Activated naive CD8-positive, alpha-beta T cell treated with anti-CD3 and anti-CD28 coated beads, Interleukin-2, amount 50 U/mL, for 24 hours (primary cell): Measurements from ENCODE around the gene CLDN24.
A peak's percentile ranks its signal among the peaks of the same experiment; 100 is the strongest.
"Not testable (repeated sequence)": the region's sequence is repeated elsewhere in the genome, so short reads cannot be mapped to it uniquely, and the experiment has no call there.

Source experiments
- ATAC-seq: fragments of 150-1000 bp; cut with Tn5 transposase; one replicate; pipeline ENCODE4 v1.10.0; 2021
- DNase-seq: peaks from one replicate; pipeline ENCODE4 v3.0.0; 2021
- H3K27ac Mint-ChIP-seq: one replicate; pipeline ENCODE4 v1.8.0; 2021; ENCODE audit warnings: mild to moderate bottlenecking, mixed read lengths
- H3K27me3 Mint-ChIP-seq: one replicate; pipeline ENCODE4 v1.8.0; 2021; ENCODE audit warnings: mixed read lengths
- H3K36me3 Mint-ChIP-seq: one replicate; pipeline ENCODE4 v1.8.0; 2021; ENCODE audit warnings: low read depth, mixed read lengths
- H3K4me1 Mint-ChIP-seq: one replicate; pipeline ENCODE4 v1.8.0; 2021; ENCODE audit warnings: mixed read lengths
- H3K4me3 Mint-ChIP-seq: one replicate; pipeline ENCODE4 v1.8.0; 2021; ENCODE audit warnings: mild to moderate bottlenecking, moderate library complexity, mixed read lengths
- H3K9me3 Mint-ChIP-seq: one replicate; pipeline ENCODE4 v1.8.0; 2021; ENCODE audit warnings: mixed read lengths

Gene CLDN24

GRCh38 chr4:183335369-183335940 lies 13.2 kb upstream of the CLDN24 start:
- H3K27ac Mint-ChIP-seq, result no peak overlapping the region
- DNase-seq, result no peak
- peak; percentile 73 for ATAC-seq

GRCh38 chr4:183333983-183334382 lies 11.8 kb upstream of the CLDN24 start:
- Mint-ChIP-seq H3K27me3 (peaks cover 15% of the 10 kb centered on the region), H3K4me1 (peaks cover 8% of the 10 kb centered on the region), H3K27ac (no peak overlapping the region), H3K4me3 (no peak overlapping the region), H3K9me3 (no peaks in the 10 kb centered on the region), H3K36me3 (no peaks in the 10 kb centered on the region)
- ATAC-seq (no peak), DNase-seq (no peak)

More at GRCh38 chr4:183335369-183335940, 13.2 kb upstream of the CLDN24 start:
- Mint-ChIP-seq H3K27me3 (peaks cover 15% of the 10 kb centered on the region), H3K9me3 (no peaks in the 10 kb centered on the region), H3K4me1 (peaks cover 8% of the 10 kb centered on the region), H3K4me3 (no peak overlapping the region), H3K36me3 (no peaks in the 10 kb centered on the region)

GRCh38 chr4:183333202-183333601 lies 11.0 kb upstream of the CLDN24 start:
- ATAC-seq (no peak), DNase-seq (no peak)
- Mint-ChIP-seq H3K9me3 (no peaks in the 10 kb centered on the region), H3K4me1 (peaks cover 8% of the 10 kb centered on the region), H3K27ac (no peak overlapping the region), H3K4me3 (no peak overlapping the region), H3K27me3 (peaks cover 15% of the 10 kb centered on the region), H3K36me3 (no peaks in the 10 kb centered on the region)

DNA sequence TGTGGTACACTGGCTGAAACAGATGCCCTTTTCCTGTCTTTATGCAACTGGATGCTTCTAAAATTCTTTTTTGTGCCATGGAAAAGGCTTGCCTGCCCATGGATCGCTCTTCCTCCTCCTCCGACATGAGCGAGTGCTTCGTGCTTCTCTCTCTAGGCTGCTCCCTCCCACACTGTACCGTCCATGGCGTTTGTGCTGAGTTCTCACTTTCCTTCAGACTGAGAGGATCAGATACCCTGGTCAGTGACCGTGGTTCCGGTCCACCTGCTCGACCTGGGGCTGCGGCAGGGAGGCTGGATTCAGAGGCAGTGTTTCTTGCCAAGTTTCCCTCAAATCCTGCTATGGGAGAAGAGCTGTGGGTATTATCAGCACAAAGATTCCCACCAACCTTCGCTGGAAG lies 10.2 kb upstream of the CLDN24 start:
- ATAC-seq (no peak), DNase-seq (no peak)

GRCh38 chr4:183330841-183331240 lies 8.6 kb upstream of the CLDN24 start:
- Mint-ChIP-seq H3K4me1 (peaks cover 8% of the 10 kb centered on the region), H3K27ac (no peak overlapping the region), H3K27me3 (peaks cover 15% of the 10 kb centered on the region), H3K4me3 (no peak overlapping the region), H3K36me3 (no peaks in the 10 kb centered on the region), H3K9me3 (no peaks in the 10 kb centered on the region)
- DNase-seq (no peak), ATAC-seq (no peak)

More for the DNA sequence above, 10.2 kb upstream of the CLDN24 start:
- H3K4me3 Mint-ChIP-seq, result no peak overlapping the region
- H3K4me1 Mint-ChIP-seq, result peaks cover 8% of the 10 kb centered on the region
- H3K36me3 Mint-ChIP-seq, result no peaks in the 10 kb centered on the region
- H3K27ac Mint-ChIP-seq, result no peak overlapping the region
- H3K27me3 Mint-ChIP-seq, result peaks cover 15% of the 10 kb centered on the region
- no peaks in the 10 kb centered on the region for H3K9me3 Mint-ChIP-seq

DNA sequence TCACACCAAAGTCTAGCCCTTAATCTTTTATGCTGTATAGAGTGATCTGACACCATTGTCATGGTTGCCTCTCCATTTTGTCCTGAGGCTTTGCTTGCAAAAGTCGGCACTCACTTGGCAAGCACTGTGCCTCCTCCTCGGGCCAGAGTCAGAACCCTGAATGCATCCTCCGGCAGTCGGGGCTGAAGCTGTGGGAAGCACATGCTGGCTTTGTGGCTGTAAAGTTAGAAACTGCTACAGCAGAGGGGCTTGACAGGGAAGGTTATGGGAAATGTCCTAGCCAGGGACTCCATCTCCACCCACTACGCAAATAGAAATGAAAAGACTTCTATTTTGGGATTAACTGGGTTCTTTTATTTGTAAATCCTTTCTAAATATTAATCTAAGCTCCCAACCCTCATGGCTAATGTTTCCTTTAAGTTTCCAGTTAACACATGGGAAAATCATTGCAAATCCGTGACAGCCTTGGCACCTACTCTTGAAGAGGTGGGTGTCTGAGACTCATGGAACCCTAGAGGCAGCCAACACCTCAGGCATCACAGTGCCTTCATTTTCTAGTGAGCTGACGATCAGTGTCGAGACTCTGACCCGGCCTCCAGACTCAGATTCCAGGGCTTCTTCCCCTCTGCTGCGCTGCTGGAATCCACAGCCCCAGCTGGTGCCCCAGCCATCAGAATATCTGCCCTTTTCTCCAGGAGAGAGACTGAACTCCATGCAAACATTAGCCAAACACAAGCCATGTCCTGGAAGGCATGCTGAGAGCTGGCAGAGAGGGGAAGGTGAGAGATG lies 7.9 kb upstream of the CLDN24 start:
- no peak overlapping the region for H3K4me3 Mint-ChIP-seq
- ATAC-seq (no peak), DNase-seq (no peak)
- peaks cover 15% of the 10 kb centered on the region for H3K27me3 Mint-ChIP-seq
- no peaks in the 10 kb centered on the region for H3K36me3 Mint-ChIP-seq
- H3K27ac Mint-ChIP-seq, result no peak overlapping the region
- H3K9me3 Mint-ChIP-seq, result no peaks in the 10 kb centered on the region
- H3K4me1 Mint-ChIP-seq, result peaks cover 2% of the 10 kb centered on the region

DNA sequence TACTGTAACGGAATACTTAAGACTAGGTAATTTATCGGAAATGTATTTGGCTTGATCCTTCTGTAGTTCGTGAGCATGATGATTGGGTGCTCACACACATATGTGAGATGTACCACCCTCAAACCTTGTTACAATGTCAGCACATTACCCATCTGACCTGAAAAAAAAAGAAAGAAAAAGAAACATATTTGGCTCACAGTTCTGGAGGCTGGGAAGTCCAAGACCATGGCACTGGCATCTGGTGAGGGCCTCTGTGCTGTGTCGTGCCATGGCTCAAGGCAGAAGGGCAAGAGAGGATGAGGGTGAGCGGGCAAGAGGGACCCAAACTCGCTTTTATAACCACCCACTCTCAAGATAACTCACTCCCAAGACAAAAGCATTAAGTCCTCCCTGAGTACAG lies 7.0 kb upstream of the CLDN24 start:
- Mint-ChIP-seq H3K27me3 (peaks cover 15% of the 10 kb centered on the region), H3K9me3 (no peaks in the 10 kb centered on the region), H3K4me3 (no peak overlapping the region), H3K4me1 (no peaks in the 10 kb centered on the region), H3K27ac (no peak overlapping the region), H3K36me3 (no peaks in the 10 kb centered on the region)
- DNase-seq (no peak), ATAC-seq (no peak)

- ATAC-seq (no peak), DNase-seq (no peak)
- Mint-ChIP-seq H3K36me3 (no peaks in the 10 kb centered on the region), H3K27me3 (peaks cover 12% of the 10 kb centered on the region), H3K9me3 (no peaks in the 10 kb centered on the region), H3K4me3 (no peak overlapping the region), H3K4me1 (no peaks in the 10 kb centered on the region), H3K27ac (no peak overlapping the region)
Measured at GRCh38 chr4:183328832-183329231, 6.6 kb upstream of the CLDN24 start.

DNA sequence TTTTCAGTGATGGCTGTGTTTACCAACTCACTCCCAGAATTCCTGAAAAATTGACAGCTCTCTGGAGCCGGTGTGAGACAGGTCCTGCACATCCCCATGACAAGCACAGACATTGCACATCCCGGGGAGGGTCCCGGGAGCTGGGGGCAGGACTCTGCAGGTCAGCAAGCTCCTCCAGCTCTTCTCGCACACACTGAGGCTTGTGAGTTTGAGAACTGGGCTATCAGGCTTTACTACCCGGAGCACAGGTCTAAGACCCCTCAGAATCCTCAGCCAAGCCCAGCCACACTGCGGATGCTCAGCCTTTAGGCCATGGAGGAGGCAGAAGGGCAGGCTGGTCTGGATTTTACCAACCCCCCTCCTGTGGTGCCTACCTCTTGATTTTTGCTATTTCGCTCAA lies 5.6 kb upstream of the CLDN24 start:
- H3K4me1 Mint-ChIP-seq, result no peaks in the 10 kb centered on the region
- H3K27ac Mint-ChIP-seq, result no peak overlapping the region
- DNase-seq (no peak), ATAC-seq (no peak)
- no peaks in the 10 kb centered on the region for H3K9me3 Mint-ChIP-seq
- H3K4me3 Mint-ChIP-seq, result no peak overlapping the region
- peaks cover 6% of the 10 kb centered on the region for H3K27me3 Mint-ChIP-seq
- no peaks in the 10 kb centered on the region for H3K36me3 Mint-ChIP-seq

GRCh38 chr4:183326853-183327252 lies 4.6 kb upstream of the CLDN24 start:
- ATAC-seq (no peak), DNase-seq (no peak)
- no peaks in the 10 kb centered on the region for H3K9me3 Mint-ChIP-seq
- no peaks in the 10 kb centered on the region for H3K36me3 Mint-ChIP-seq
- no peaks in the 10 kb centered on the region for H3K4me1 Mint-ChIP-seq
- no peaks in the 10 kb centered on the region for H3K27me3 Mint-ChIP-seq
- H3K27ac Mint-ChIP-seq, result no peak overlapping the region
- no peak overlapping the region for H3K4me3 Mint-ChIP-seq

DNA sequence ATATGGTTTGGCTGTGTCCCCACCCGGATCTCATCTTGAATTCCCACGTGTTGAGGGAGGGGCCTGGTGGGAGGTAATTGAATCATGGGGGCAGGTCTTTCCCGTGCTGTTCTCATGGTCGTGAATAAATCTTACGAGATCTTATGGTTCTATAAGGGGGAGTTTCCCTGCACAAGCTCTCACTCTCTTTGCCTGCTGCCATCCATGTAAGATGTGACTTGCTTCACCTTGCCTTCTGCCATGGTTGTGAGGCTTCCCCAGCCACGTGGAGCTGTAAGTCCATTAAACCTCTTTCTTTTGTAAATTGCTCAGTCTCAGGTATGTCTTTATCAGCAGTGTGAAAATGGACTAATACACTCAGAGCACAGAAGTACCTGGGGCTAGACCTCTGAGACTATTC lies 4.2 kb upstream of the CLDN24 start:
- H3K4me1 Mint-ChIP-seq, H3K4me3 Mint-ChIP-seq: not testable (repeated sequence)

GRCh38 chr4:183324619-183325018 lies 2.4 kb upstream of the CLDN24 start:
- H3K4me3 Mint-ChIP-seq, result no peak overlapping the region
- no peaks in the 10 kb centered on the region for H3K36me3 Mint-ChIP-seq
- no peak overlapping the region for H3K27ac Mint-ChIP-seq
- H3K9me3 Mint-ChIP-seq, result no peaks in the 10 kb centered on the region
- ATAC-seq (no peak), DNase-seq (no peak)
- peaks cover 11% of the 10 kb centered on the region for H3K4me1 Mint-ChIP-seq
- H3K27me3 Mint-ChIP-seq, result no peaks in the 10 kb centered on the region

More for the DNA sequence above, 4.2 kb upstream of the CLDN24 start:
- DNase-seq, H3K36me3 Mint-ChIP-seq, H3K9me3 Mint-ChIP-seq, H3K27me3 Mint-ChIP-seq, ATAC-seq, H3K27ac Mint-ChIP-seq: not testable (repeated sequence)

- H3K9me3 Mint-ChIP-seq, H3K27ac Mint-ChIP-seq, H3K36me3 Mint-ChIP-seq, H3K27me3 Mint-ChIP-seq, ATAC-seq, H3K4me3 Mint-ChIP-seq, DNase-seq: not testable (repeated sequence)
- H3K4me1 Mint-ChIP-seq, result peaks cover 11% of the 10 kb centered on the region
Measured at GRCh38 chr4:183324056-183324455, 1.8 kb upstream of the CLDN24 start.

DNA sequence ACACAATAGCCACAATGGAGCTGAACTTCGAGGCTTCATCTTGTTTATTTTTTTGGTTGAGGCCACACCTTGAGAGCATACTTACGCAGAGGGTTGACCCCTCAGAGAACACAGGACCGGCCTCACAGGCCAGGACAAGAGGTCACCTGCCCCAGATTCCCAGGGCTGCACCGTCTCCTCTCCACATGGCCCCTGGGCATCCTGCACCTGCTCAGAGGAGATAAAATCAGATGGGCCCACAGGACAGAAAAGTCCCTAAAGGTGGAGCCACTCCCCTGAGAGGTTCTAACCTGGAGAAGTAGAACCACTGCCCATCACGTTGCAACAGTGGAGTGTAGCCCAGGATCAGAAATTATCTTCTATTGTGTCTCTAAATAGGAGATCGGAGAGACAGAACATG lies 1.1 kb upstream of the CLDN24 start:
- Mint-ChIP-seq H3K4me3 (no peak overlapping the region), H3K9me3 (no peaks in the 10 kb centered on the region), H3K36me3 (no peaks in the 10 kb centered on the region), H3K4me1 (peaks cover 11% of the 10 kb centered on the region), H3K27me3 (no peaks in the 10 kb centered on the region), H3K27ac (no peak overlapping the region)
- ATAC-seq (no peak), DNase-seq (no peak)

GRCh38 chr4:183321516-183321915 lies 710 bp downstream of the CLDN24 start:
- Mint-ChIP-seq H3K36me3 (no peaks in the 10 kb centered on the region), H3K4me1 (peaks cover 11% of the 10 kb centered on the region), H3K9me3 (no peaks in the 10 kb centered on the region), H3K4me3 (no peak overlapping the region), H3K27ac (no peak overlapping the region), H3K27me3 (no peaks in the 10 kb centered on the region)
- DNase-seq (no peak), ATAC-seq (no peak)
